CD4-positive, alpha-beta T cell (primary cell): Measurements from ENCODE around the gene ULK4. TPM values are rescaled to one million over a fixed set of nuclear protein-coding genes. Genes with fewer than 3 reads are reported as not detected.

Experiments used
- ATAC-seq: fragments of 200-7000 bp; cut with Tn5 transposase; one replicate; pipeline ENCODE4 v1.10.0; 2022; ENCODE audit warnings: mild to moderate bottlenecking; ENCODE audit not compliant: poor library complexity
- CTCF ChIA-PET: fragments of 350-600 bp; sonication (Branson Sonifier 250); formaldehyde crosslinking; loops from one replicate; lab custom pipeline; 2021; ENCODE audit warnings: antibody characterized with exemption, inconsistent platforms; lab: Charles Lee
- POLR2A ChIA-PET: fragments of 350-600 bp; sonication (Branson Sonifier 250); formaldehyde crosslinking; loops from one replicate; lab custom pipeline; 2021; ENCODE audit warnings: antibody characterized with exemption, inconsistent platforms; lab: Charles Lee
- DNase-seq, 14 experiments: peaks; one replicate each; pipeline ENCODE4 v3.0.0-alpha.2; 2013 to 2020; ENCODE audit warnings: mixed read lengths in 2 of 14
- H3K27ac ChIP-seq, 2 donors: one replicate each; pipeline versions ENCODE4 v1.5.1 to v1.7.0; 2013; ENCODE audit warnings: low read length in 2 of 2, low read depth in 1 of 2, mild to moderate bottlenecking in 1 of 2
- H3K27me3 ChIP-seq, 2 experiments: 1 replicate in 1 of 2; 2 replicates in 1 of 2; pipeline versions ENCODE4 v1.6.1 to v1.7.0; 2013; ENCODE audit warnings: low read length in 2 of 2, control low read depth in 1 of 2, mild to moderate bottlenecking in 1 of 2, moderate library complexity in 1 of 2; ENCODE audit not compliant: insufficient read depth in 2 of 2, control insufficient read depth in 1 of 2
- H3K36me3 ChIP-seq: one replicate; pipeline ENCODE4 v1.6.1; 2013; ENCODE audit warnings: low read length, control low read depth; ENCODE audit not compliant: insufficient read depth
- H3K4me1 ChIP-seq: one replicate; pipeline ENCODE4 v1.6.1; 2013; ENCODE audit warnings: low read length, control low read depth; ENCODE audit not compliant: insufficient read depth
- H3K4me3 ChIP-seq: one replicate; pipeline ENCODE4 v1.5.1; 2013; ENCODE audit warnings: mild to moderate bottlenecking, low read length, moderate library complexity
- H3K9me3 ChIP-seq, 2 experiments: 1 replicate in 1 of 2; 2 replicates in 1 of 2; pipeline versions ENCODE4 v1.6.1 to v1.7.0; 2013; ENCODE audit warnings: low read length in 2 of 2, mild to moderate bottlenecking in 2 of 2, control low read depth in 1 of 2, moderate library complexity in 1 of 2; ENCODE audit not compliant: control insufficient read depth in 1 of 2, insufficient read depth in 1 of 2
- H3K27ac Mint-ChIP-seq: one replicate; pipeline ENCODE4 v1.8.0; 2020; ENCODE audit warnings: mixed read lengths
- H3K27me3 Mint-ChIP-seq: one replicate; pipeline ENCODE4 v1.8.0; 2021; ENCODE audit warnings: mixed read lengths
- H3K36me3 Mint-ChIP-seq: one replicate; pipeline ENCODE4 v1.8.0; 2021; ENCODE audit warnings: low read depth, mixed read lengths
- H3K4me1 Mint-ChIP-seq: one replicate; pipeline ENCODE4 v1.8.0; 2021; ENCODE audit warnings: low read depth, mixed read lengths
- H3K4me3 Mint-ChIP-seq: one replicate; pipeline ENCODE4 v1.8.0; 2020; ENCODE audit warnings: mild to moderate bottlenecking, mixed read lengths
- H3K9me3 Mint-ChIP-seq: one replicate; pipeline ENCODE4 v1.8.0; 2020; ENCODE audit warnings: mixed read lengths
- CTCF ChIP-seq: fragments of 200-600 bp; IDR thresholded peaks from one replicate; pipeline ENCODE4 v1.8.0; 2022; ENCODE audit warnings: antibody characterized with exemption, mild to moderate bottlenecking
- intact Hi-C, 2 experiments: fragments of 100-400 bp; cut with DNase I in 1 of 2; cut with micrococcal nuclease in 1 of 2; formaldehyde crosslinking; loops; one replicate each; pipeline versions ENCODE4 v1.15.1 to v1.9.0; 2023 to 2025; cut with DNase I, micrococcal nuclease
- total RNA-seq, 174 experiments: library from RNA in 2 of 174; stranded (reverse) in 2 of 174; gene quantifications; one replicate each; pipeline ENCODE4 v1.2.3 and lab custom pipeline; 2021 to 2026

The ULK4 gene
- total RNA-seq, 2 experiments from 2014 or later, result 23.8 to 28.6 TPM

GRCh38 chr3:41434781-41435180 is 527.1 kb downstream of the ULK4 start:
- ChIA-PET CTCF (no interaction called here), POLR2A (no interaction called here)
- no peaks in the 10 kb centered on the region for H3K9me3 Mint-ChIP-seq
- no peaks in the 10 kb centered on the region for H3K36me3 ChIP-seq
- intact Hi-C loops, result no loop called here
- no peaks in the 10 kb centered on the region for H3K27me3 Mint-ChIP-seq
- H3K4me3 Mint-ChIP-seq, result no peak overlapping the region
- H3K4me1 ChIP-seq, result no peaks in the 10 kb centered on the region
- no peaks in the 10 kb centered on the region for H3K4me1 Mint-ChIP-seq
- DNase-seq (no peak), ATAC-seq (no peak)
- peaks cover 13% of the 10 kb centered on the region for H3K36me3 Mint-ChIP-seq
- H3K27ac Mint-ChIP-seq, result no peak overlapping the region
- H3K4me3 ChIP-seq, result no peak overlapping the region
- no peak for TF ChIP-seq CTCF
- H3K27me3 ChIP-seq, result no peaks in the 10 kb centered on the region
- H3K9me3 ChIP-seq, result peaks cover 0 to 2% of the 10 kb centered on the region in 2 experiments
- H3K27ac ChIP-seq, result no peak overlapping the region

GRCh38 chr3:41431386-41431785 is 530.5 kb downstream of the ULK4 start:
- ATAC-seq (no peak), DNase-seq (no peak)
- Histone ChIP-seq H3K27ac (no peak overlapping the region), H3K4me3 (no peak overlapping the region), H3K9me3 (no peaks in the 10 kb centered on the region), H3K4me1 (no peaks in the 10 kb centered on the region), H3K36me3 (no peaks in the 10 kb centered on the region), H3K27me3 (no peaks in the 10 kb centered on the region)
- CTCF ChIA-PET, result no interaction called here
- Mint-ChIP-seq H3K9me3 (no peaks in the 10 kb centered on the region), H3K27ac (no peak overlapping the region), H3K4me3 (no peak overlapping the region), H3K4me1 (no peaks in the 10 kb centered on the region), H3K27me3 (no peaks in the 10 kb centered on the region), H3K36me3 (no peaks in the 10 kb centered on the region)
- no peak for TF ChIP-seq CTCF
- POLR2A ChIA-PET, result no interaction called here
- intact Hi-C loops, result no loop called here

- Mint-ChIP-seq H3K27ac (no peak overlapping the region), H3K9me3 (no peaks in the 10 kb centered on the region), H3K4me1 (no peaks in the 10 kb centered on the region), H3K27me3 (no peaks in the 10 kb centered on the region), H3K36me3 (no peaks in the 10 kb centered on the region), H3K4me3 (no peak overlapping the region)
- Histone ChIP-seq H3K4me3 (no peak overlapping the region), H3K4me1 (no peaks in the 10 kb centered on the region), H3K9me3 (no peaks in the 10 kb centered on the region), H3K27me3 (no peaks in the 10 kb centered on the region), H3K36me3 (no peaks in the 10 kb centered on the region), H3K27ac (no peak overlapping the region)
- intact Hi-C loops, result no loop called here
- no peak for TF ChIP-seq CTCF
- ChIA-PET CTCF (no interaction called here), POLR2A (no interaction called here)
- no peak for ATAC-seq
- DNase-seq, result no peak
These were observed 531.0 kb downstream of the ULK4 start for GRCh38 chr3:41430886-41431285.
